Activated naive CD4-positive, alpha-beta T cell treated with anti-CD3 and anti-CD28 coated beads for 36 hours (primary cell): Measurements from ENCODE around the gene AHNAK2. TPM values are rescaled to one million over a fixed set of nuclear protein-coding genes. Genes with fewer than 3 reads are reported as not detected.

Source experiments
- CTCF ChIA-PET: fragments of 350-600 bp; sonication (Branson Sonifier 250); formaldehyde crosslinking; loops from one replicate; lab custom pipeline; 2021; ENCODE audit warnings: antibody characterized with exemption; lab: Charles Lee
- DNase-seq: peaks from one replicate; pipeline ENCODE4 v3.0.0-alpha.2; 2020
- H3K27ac Mint-ChIP-seq: one replicate; pipeline ENCODE4 v1.8.0; 2021; ENCODE audit warnings: mild to moderate bottlenecking, mixed read lengths
- H3K27me3 Mint-ChIP-seq: one replicate; pipeline ENCODE4 v1.8.0; 2021; ENCODE audit warnings: low read depth, mixed read lengths
- H3K36me3 Mint-ChIP-seq: one replicate; pipeline ENCODE4 v1.8.0; 2021; ENCODE audit warnings: low read depth, mixed read lengths
- H3K4me1 Mint-ChIP-seq: one replicate; pipeline ENCODE4 v1.8.0; 2021; ENCODE audit warnings: low read depth, mixed read lengths
- H3K4me3 Mint-ChIP-seq: one replicate; pipeline ENCODE4 v1.8.0; 2021; ENCODE audit warnings: mild to moderate bottlenecking, moderate library complexity, mixed read lengths
- H3K9me3 Mint-ChIP-seq: one replicate; pipeline ENCODE4 v1.8.0; 2021; ENCODE audit warnings: mixed read lengths
- intact Hi-C: fragments of 100-400 bp; cut with micrococcal nuclease; formaldehyde crosslinking; loops from one replicate; pipeline ENCODE4 v1.15.1; 2023
- total RNA-seq, 2 experiments: library from RNA; stranded (reverse); gene quantifications; one replicate each; pipeline ENCODE4 v1.2.3, GENCODE V29; 2021

Gene AHNAK2
- total RNA-seq, 2 experiments from 2014 or later, result 0.10 TPM

GRCh38 chr14:104888489-104889374 lies 89.4 kb downstream of the AHNAK2 start:
- no peaks in the 10 kb centered on the region for H3K4me1 Mint-ChIP-seq
- H3K36me3 Mint-ChIP-seq, result no peaks in the 10 kb centered on the region
- DNase-seq, result no peak
- no peaks in the 10 kb centered on the region for H3K27me3 Mint-ChIP-seq
- CTCF ChIA-PET, result interaction anchor here (0.5 kb wide), 1 partner anchor 159 kb away, joined by 3 read pairs; no protein-coding TSS in a partner anchor
- H3K27ac Mint-ChIP-seq, result no peak overlapping the region
- no peak overlapping the region for H3K4me3 Mint-ChIP-seq
- no peaks in the 10 kb centered on the region for H3K9me3 Mint-ChIP-seq
- intact Hi-C loops, result no loop called here

- no peak for DNase-seq
- Mint-ChIP-seq H3K4me3 (no peak overlapping the region), H3K9me3 (no peaks in the 10 kb centered on the region), H3K27me3 (no peaks in the 10 kb centered on the region), H3K27ac (no peak overlapping the region), H3K4me1 (no peaks in the 10 kb centered on the region), H3K36me3 (no peaks in the 10 kb centered on the region)
- CTCF ChIA-PET, result interaction anchor here (0.5 kb wide), 1 partner anchor 160 kb away, joined by 3 read pairs; no protein-coding TSS in a partner anchor
- intact Hi-C loops, result no loop called here
Measured at GRCh38 chr14:104887623-104888488, 90.3 kb downstream of the AHNAK2 start.

Other genes with a start within 250 kb of the AHNAK2 start
- 10 to 100 TPM; 86.1 to 92.7 TPM for gene SIVA1, start 225.2 kb downstream of the AHNAK2 start, total RNA-seq
- 100 to 1,000 TPM; 114 to 115 TPM for gene AKT1, start 182.6 kb downstream of the AHNAK2 start, total RNA-seq
- 1 to 10 TPM; 1.3 to 1.6 TPM for gene ZBTB42, start 177.3 kb downstream of the AHNAK2 start, total RNA-seq
- 1 to 10 TPM; 3.3 TPM for gene CEP170B, start 113.1 kb downstream of the AHNAK2 start, total RNA-seq
- not detected for gene PLD4, start 53.5 kb downstream of the AHNAK2 start, total RNA-seq
- gene CLBA1, start 7.4 kb upstream of the AHNAK2 start, total RNA-seq, result under 1 TPM; 0.40 to 0.43 TPM
- 10 to 100 TPM; 59.6 to 60.4 TPM for gene CDCA4, start 42.7 kb upstream of the AHNAK2 start, total RNA-seq
- 10 to 100 TPM; 11.3 to 15.3 TPM for gene GPR132, start 87.1 kb upstream of the AHNAK2 start, total RNA-seq
- 1 to 10 TPM; 2.9 to 3.6 TPM for gene JAG2, start 190.4 kb upstream of the AHNAK2 start, total RNA-seq
- gene NUDT14, start 202.9 kb upstream of the AHNAK2 start, total RNA-seq, result 10 to 100 TPM; 12.0 to 15.8 TPM